Endodermal cell (in vitro differentiated cells): Measurements from ENCODE around the gene SCAF4. TPM values are rescaled to one million over a fixed set of nuclear protein-coding genes. Genes with fewer than 3 reads are reported as not detected.

Experiments
- DNase-seq: peaks from one replicate; pipeline ENCODE4 v3.0.0-alpha.2; 2017
- H3K27ac ChIP-seq: 2 replicates; pipeline ENCODE4 v1.5.1; 2013; ENCODE audit warnings: mild to moderate bottlenecking, low read depth, low read length, moderate library complexity
- H3K27me3 ChIP-seq: 2 replicates; pipeline ENCODE4 v1.6.1; 2013; ENCODE audit warnings: mild to moderate bottlenecking, low read length, moderate library complexity; ENCODE audit not compliant: insufficient read depth, control insufficient read depth, poor library complexity, severe bottlenecking
- H3K36me3 ChIP-seq: 2 replicates; pipeline ENCODE4 v1.7.0; 2013; ENCODE audit warnings: mild to moderate bottlenecking, low read length, moderate library complexity; ENCODE audit not compliant: control insufficient read depth, insufficient read depth
- H3K4me1 ChIP-seq: one replicate; pipeline ENCODE4 v1.7.0; 2013; ENCODE audit warnings: low read length; ENCODE audit not compliant: control insufficient read depth, insufficient read depth
- H3K4me3 ChIP-seq: 2 replicates; pipeline ENCODE4 v1.5.1; 2013; ENCODE audit warnings: mild to moderate bottlenecking, low read length, moderate library complexity
- H3K9ac ChIP-seq: 2 replicates; pipeline ENCODE4 v1.6.1; 2013; ENCODE audit warnings: mild to moderate bottlenecking, low read length, moderate library complexity; ENCODE audit not compliant: poor library complexity, severe bottlenecking; ENCODE audit errors: extremely low read depth
- H3K9me3 ChIP-seq: 2 replicates; pipeline ENCODE4 v1.6.1; 2013; ENCODE audit warnings: mild to moderate bottlenecking, low read length, moderate library complexity; ENCODE audit not compliant: control insufficient read depth
- H3K27ac Mint-ChIP-seq: 2 replicates; pipeline ENCODE4 v1.8.0; 2020; ENCODE audit warnings: mixed read lengths
- H3K27me3 Mint-ChIP-seq: 2 replicates; pipeline ENCODE4 v1.8.0; 2021; ENCODE audit warnings: mild to moderate bottlenecking, mixed read lengths; ENCODE audit not compliant: insufficient read depth
- H3K36me3 Mint-ChIP-seq: 2 replicates; pipeline ENCODE4 v1.8.0; 2020; ENCODE audit warnings: low read depth, mixed read lengths
- H3K4me1 Mint-ChIP-seq: 2 replicates; pipeline ENCODE4 v1.8.0; 2020; ENCODE audit warnings: mixed read lengths
- H3K4me3 Mint-ChIP-seq: 2 replicates; pipeline ENCODE4 v1.8.0; 2020; ENCODE audit warnings: mild to moderate bottlenecking, moderate library complexity, mixed read lengths
- H3K9me3 Mint-ChIP-seq: 2 replicates; pipeline ENCODE4 v1.8.0; 2020; ENCODE audit warnings: mild to moderate bottlenecking, mixed read lengths
- WGBS, 2 experiments: methylation state at CpG; one replicate each; pipeline versions ENCODE4 v1.1.5 to v1.1.7; 2013; ENCODE audit warnings: missing lambda C conversion rate in 2 of 2, mixed read lengths in 1 of 2; ENCODE audit not compliant: insufficient coverage in 1 of 2, insufficient read length in 1 of 2; 5-methylcytosine and 5-hydroxymethylcytosine counted together
- total RNA-seq, 2 donors: library from RNA; stranded (reverse); fragmentation: NEBNext Ultra II Directional in 1 of 2; extraction: Animal tissue kit (Norgen Biotek cat#: 25700) in 1 of 2; gene quantifications; 2 replicates in 1 of 2; 3 replicates in 1 of 2; pipeline ENCODE4 v1.2.1, GENCODE V29; 2021
- TF ChIP-seq, protein P1 (sequence below): fragments of 200-600 bp; sonication (generic); conservative IDR thresholded peaks from 2 replicates; pipeline ENCODE4 v1.5.0; 2021; ENCODE audit warnings: antibody characterized with exemption, mild to moderate bottlenecking

Gene SCAF4
- total RNA-seq, 2 donors from 2014 or later = 61.3 to 67.8 TPM

GRCh38 chr21:31735511-31735992 is 3.6 kb upstream of the SCAF4 start:
- TF ChIP-seq, protein P1, sequence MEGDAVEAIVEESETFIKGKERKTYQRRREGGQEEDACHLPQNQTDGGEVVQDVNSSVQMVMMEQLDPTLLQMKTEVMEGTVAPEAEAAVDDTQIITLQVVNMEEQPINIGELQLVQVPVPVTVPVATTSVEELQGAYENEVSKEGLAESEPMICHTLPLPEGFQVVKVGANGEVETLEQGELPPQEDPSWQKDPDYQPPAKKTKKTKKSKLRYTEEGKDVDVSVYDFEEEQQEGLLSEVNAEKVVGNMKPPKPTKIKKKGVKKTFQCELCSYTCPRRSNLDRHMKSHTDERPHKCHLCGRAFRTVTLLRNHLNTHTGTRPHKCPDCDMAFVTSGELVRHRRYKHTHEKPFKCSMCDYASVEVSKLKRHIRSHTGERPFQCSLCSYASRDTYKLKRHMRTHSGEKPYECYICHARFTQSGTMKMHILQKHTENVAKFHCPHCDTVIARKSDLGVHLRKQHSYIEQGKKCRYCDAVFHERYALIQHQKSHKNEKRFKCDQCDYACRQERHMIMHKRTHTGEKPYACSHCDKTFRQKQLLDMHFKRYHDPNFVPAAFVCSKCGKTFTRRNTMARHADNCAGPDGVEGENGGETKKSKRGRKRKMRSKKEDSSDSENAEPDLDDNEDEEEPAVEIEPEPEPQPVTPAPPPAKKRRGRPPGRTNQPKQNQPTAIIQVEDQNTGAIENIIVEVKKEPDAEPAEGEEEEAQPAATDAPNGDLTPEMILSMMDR = no peak
- H3K4me1 ChIP-seq = no peaks in the 10 kb centered on the region
- 91 to 100% methylated on average over 4 of the region's 4 CpGs for WGBS, 2 experiments
- no peaks in the 10 kb centered on the region for H3K27me3 ChIP-seq
- no peaks in the 10 kb centered on the region for H3K9me3 Mint-ChIP-seq
- peaks cover under 1% of the 10 kb centered on the region for H3K4me1 Mint-ChIP-seq
- no peaks in the 10 kb centered on the region for H3K36me3 Mint-ChIP-seq
- peaks cover 4% of the 10 kb centered on the region for H3K27me3 Mint-ChIP-seq
- H3K9me3 ChIP-seq = no peaks in the 10 kb centered on the region
- H3K36me3 ChIP-seq = no peaks in the 10 kb centered on the region
- no peak overlapping the region for H3K27ac Mint-ChIP-seq
- H3K9ac ChIP-seq = no peak overlapping the region
- H3K4me3 ChIP-seq = no peak overlapping the region
- no peak overlapping the region for H3K27ac ChIP-seq
- DNase-seq = no peak
- no peak overlapping the region for H3K4me3 Mint-ChIP-seq

DNA sequence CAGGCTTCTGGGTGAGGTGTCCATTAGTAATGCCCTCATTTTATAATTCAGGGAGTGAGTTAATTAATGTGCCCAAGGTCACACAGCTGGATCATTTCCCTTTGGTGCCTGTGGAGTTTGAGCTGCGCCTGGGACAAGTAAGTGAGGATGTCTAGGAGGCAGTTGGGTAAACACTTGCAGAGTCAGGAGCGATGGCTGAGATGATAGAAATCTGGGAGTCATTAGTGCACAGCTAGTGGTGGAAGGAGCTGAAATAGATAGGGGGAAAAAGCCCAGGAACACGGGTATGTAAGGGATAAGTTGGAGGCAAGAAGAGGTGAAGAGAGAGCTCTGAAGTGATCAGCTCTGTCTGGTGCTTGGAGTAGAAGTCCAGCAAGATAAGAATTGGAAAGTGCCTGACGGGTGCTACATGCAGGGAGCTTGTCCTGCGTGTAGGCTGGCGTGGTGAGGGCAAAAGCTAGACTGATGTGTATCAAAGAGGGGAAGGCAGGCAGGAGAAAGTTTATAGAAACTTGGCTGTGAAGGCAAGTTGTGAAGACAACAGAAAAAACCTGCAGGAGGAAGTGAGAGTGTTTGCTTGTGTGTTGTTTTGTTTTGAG is 1.7 kb upstream of the SCAF4 start:
- Mint-ChIP-seq H3K27ac (no peak overlapping the region), H3K4me1 (peaks cover 5% of the 10 kb centered on the region), H3K27me3 (peaks cover 4% of the 10 kb centered on the region), H3K36me3 (peaks cover 1% of the 10 kb centered on the region), H3K4me3 (no peak overlapping the region), H3K9me3 (no peaks in the 10 kb centered on the region)
- no peak overlapping the region for H3K9ac ChIP-seq
- no peak for DNase-seq
- no peaks in the 10 kb centered on the region for H3K9me3 ChIP-seq
- H3K27me3 ChIP-seq = no peaks in the 10 kb centered on the region
- peaks cover 5% of the 10 kb centered on the region for H3K4me1 ChIP-seq
- TF ChIP-seq, protein P1 = no peak
- WGBS, 2 experiments = 85% methylated on average over 6 of the region's 6 CpGs
- no peak overlapping the region for H3K27ac ChIP-seq
- no peak overlapping the region for H3K4me3 ChIP-seq
- no peaks in the 10 kb centered on the region for H3K36me3 ChIP-seq

GRCh38 chr21:31732597-31733550 is 956 bp upstream of the SCAF4 start:
- peak overlapping the region; percentile 85 for H3K9ac ChIP-seq
- peaks cover 5% of the 10 kb centered on the region for H3K4me1 ChIP-seq
- WGBS, 2 experiments = 46 to 50% methylated on average over 20 of the region's 20 CpGs
- H3K36me3 ChIP-seq = no peaks in the 10 kb centered on the region
- peaks cover 5% of the 10 kb centered on the region for H3K4me1 Mint-ChIP-seq
- TF ChIP-seq, protein P1 = no peak
- peak; percentile 71 for DNase-seq
- H3K9me3 ChIP-seq = no peaks in the 10 kb centered on the region
- no peak overlapping the region for H3K4me3 Mint-ChIP-seq
- H3K27me3 ChIP-seq = no peaks in the 10 kb centered on the region
- H3K9me3 Mint-ChIP-seq = no peaks in the 10 kb centered on the region
- H3K36me3 Mint-ChIP-seq = peaks cover 1% of the 10 kb centered on the region
- peak overlapping the region; percentile 99 for H3K27ac ChIP-seq
- no peak overlapping the region for H3K27ac Mint-ChIP-seq
- H3K27me3 Mint-ChIP-seq = peaks cover 4% of the 10 kb centered on the region
- H3K4me3 ChIP-seq = peak overlapping the region; percentile 81
